NCI-H2196 treated with DMSO at 0.1 percent for 48 hours (cell line): Measurements from ENCODE around the gene IMPDH2.
"Not testable (repeated sequence)": the region's sequence is repeated elsewhere in the genome, so short reads cannot be mapped to it uniquely, and the experiment has no call there.

Source experiments
- DNase-seq: peaks from one replicate; lab custom pipeline; 2025; ENCODE audit not compliant: unreplicated experiment; lab: John Stamatoyannopoulos, UW

The IMPDH2 gene

GRCh38 chr3:49021813-49022687 is 7.1 kb downstream of the IMPDH2 start, which contains the start of gene NDUFAF3:
NDUFAF3 (plus strand) TSS chr3:49022121; CDS start chr3:49022145, 24 bp downstream.
- DNase-seq = peak; percentile 79

GRCh38 chr3:49021213-49021812 is 7.9 kb downstream of the IMPDH2 start:
- DNase-seq = peak; percentile 79

- DNase-seq = no peak
Observed at GRCh38 chr3:49020330-49021212, 8.6 kb downstream of the IMPDH2 start.

GRCh38 chr3:49019941-49020329 is 9.3 kb downstream of the IMPDH2 start:
- no peak for DNase-seq

GRCh38 chr3:49018707-49019006 is 10.5 kb downstream of the IMPDH2 start:
- no peak for DNase-seq

GRCh38 chr3:49017971-49018706 is 11.1 kb downstream of the IMPDH2 start, which contains the start of gene DALRD3:
DALRD3 (minus strand) TSS chr3:49018580; CDS start chr3:49018564, 16 bp downstream.
- DNase-seq = peak; percentile 31

- no peak for DNase-seq
Observed at GRCh38 chr3:49017229-49017970, 11.8 kb downstream of the IMPDH2 start.

- DNase-seq = no peak
Observed at GRCh38 chr3:49016414-49017228, 12.6 kb downstream of the IMPDH2 start.

- no peak for DNase-seq
Observed at GRCh38 chr3:49015765-49016164, 13.4 kb downstream of the IMPDH2 start.

- no peak for DNase-seq
Observed at GRCh38 chr3:49015072-49015471, 14.1 kb downstream of the IMPDH2 start.

- DNase-seq = no peak
Observed at GRCh38 chr3:49013738-49014660, 15.2 kb downstream of the IMPDH2 start.

- DNase-seq = no peak
Observed at GRCh38 chr3:49013113-49013737, 16.0 kb downstream of the IMPDH2 start.

- DNase-seq = no peak
Observed at GRCh38 chr3:49012441-49013017, 16.7 kb downstream of the IMPDH2 start.

GRCh38 chr3:49009396-49009795 is 19.8 kb downstream of the IMPDH2 start:
- DNase-seq = no peak

GRCh38 chr3:49008627-49009026 is 20.6 kb downstream of the IMPDH2 start:
- DNase-seq = not testable (repeated sequence)

- DNase-seq = peak; percentile 30
Observed at GRCh38 chr3:49007771-49008528, 21.2 kb downstream of the IMPDH2 start.
